Endothelial cell of umbilical vein (primary cell): ENCODE measurements around the gene FAM3A. TPM values are rescaled to one million over a fixed set of nuclear protein-coding genes. Genes with fewer than 3 reads are reported as not detected.

Experiments used
- BruUV-seq: library from RNA; stranded (reverse); fragments of 400-500 nt; replicated peaks from 2 replicates; lab custom pipeline; 2021; lab: Mats Ljungman, UMichigan
- CTCF ChIA-PET: fragments of 300-600, 350-600 bp; sonication (Branson Sonifier 250); formaldehyde crosslinking; loops from one replicate; lab custom pipeline; 2021; ENCODE audit warnings: antibody characterized with exemption, inconsistent platforms; lab: Charles Lee
- POLR2A ChIA-PET: fragments of 300-600, 350-600 bp; sonication (Branson Sonifier 250); formaldehyde crosslinking; loops from one replicate; lab custom pipeline; 2021; ENCODE audit warnings: antibody characterized with exemption, inconsistent platforms; lab: Charles Lee
- DNase-seq: peaks from one replicate; pipeline ENCODE4 v3.0.0-alpha.2; 2011; ENCODE audit warnings: low read depth, low spot score
- FAIRE-seq: peaks from 2 replicates; lab custom pipeline; 2011; peaks lifted over from hg19 to GRCh38; lab: Jason Lieb, UNC
- H2AFZ ChIP-seq: 2 replicates; pipeline ENCODE4 v1.6.0; 2012; ENCODE audit warnings: low read depth, low read length, control low read depth, inconsistent platforms
- H3K27ac ChIP-seq: 2 replicates; pipeline ENCODE4 v1.5.1; 2011; ENCODE audit warnings: low read depth, mild to moderate bottlenecking, control low read depth, low read length, moderate library complexity; ENCODE audit not compliant: insufficient read depth
- H3K27me3 ChIP-seq, 2 experiments: 2 replicates each; pipeline versions ENCODE4 v1.6.0 to v1.6.1; 2011; ENCODE audit warnings: low read length in 2 of 2, mixed read lengths in 1 of 2; ENCODE audit not compliant: control insufficient read depth in 2 of 2, insufficient read depth in 2 of 2
- H3K36me3 ChIP-seq, 2 experiments: 2 replicates in 1 of 2; 3 replicates in 1 of 2; pipeline ENCODE4 v1.5.1; 2011; ENCODE audit warnings: low read length in 2 of 2, mild to moderate bottlenecking in 1 of 2, moderate library complexity in 1 of 2; ENCODE audit not compliant: control insufficient read depth in 2 of 2, insufficient read depth in 2 of 2; ENCODE audit errors: extremely low read depth in 1 of 2
- H3K4me1 ChIP-seq: 3 replicates; pipeline ENCODE4 v1.5.1; 2011; ENCODE audit warnings: mild to moderate bottlenecking, low read length; ENCODE audit not compliant: control insufficient read depth, insufficient read depth; ENCODE audit errors: extremely low read depth
- H3K4me2 ChIP-seq: 2 replicates; pipeline ENCODE4 v1.6.1; 2011; ENCODE audit warnings: low read length, control low read depth, mixed read lengths; ENCODE audit not compliant: insufficient read depth
- H3K4me3 ChIP-seq, 3 experiments: fragments of 200-600 bp in 1 of 3; sonication (generic), shearing (Covaris generic) in 1 of 3; replicated peaks in 1 of 3; 2 replicates each; pipeline ENCODE4 v1.5.1; 2011 to 2016; ENCODE audit warnings: control low read depth in 3 of 3, low read length in 3 of 3, mild to moderate bottlenecking in 2 of 3, inconsistent platforms in 1 of 3, low read depth in 1 of 3, moderate library complexity in 1 of 3; ENCODE audit not compliant: insufficient read depth in 1 of 3
- H3K79me2 ChIP-seq: 2 replicates; pipeline ENCODE4 v1.6.0; 2012; ENCODE audit warnings: low read length, inconsistent platforms; ENCODE audit not compliant: control insufficient read depth, insufficient read depth
- H3K9ac ChIP-seq: replicated peaks from 2 replicates; pipeline ENCODE3; 2011; ENCODE audit warnings: low read length, control low read depth; ENCODE audit not compliant: insufficient read depth; ENCODE audit errors: extremely low read depth
- H3K9me1 ChIP-seq: replicated peaks from 3 replicates; pipeline ENCODE4 v1.6.0; 2011; ENCODE audit warnings: mild to moderate bottlenecking, low read length; ENCODE audit not compliant: control insufficient read depth, insufficient read depth; ENCODE audit errors: extremely low read depth
- H3K9me3 ChIP-seq: replicated peaks from 2 replicates; pipeline ENCODE4 v1.5.1; 2012; ENCODE audit warnings: low read length, inconsistent platforms; ENCODE audit not compliant: control insufficient read depth, insufficient read depth
- H4K20me1 ChIP-seq: replicated peaks from 2 replicates; pipeline ENCODE3; 2011; ENCODE audit warnings: mild to moderate bottlenecking, low read length; ENCODE audit not compliant: control insufficient read depth, insufficient read depth; ENCODE audit errors: extremely low read depth
- CTCF ChIP-seq, 2 donors: IDR thresholded peaks; 1 replicate in 1 of 2; 2 replicates in 1 of 2; pipeline ENCODE4 v1.5.1; 2011; ENCODE audit warnings: low read length in 2 of 2, mild to moderate bottlenecking in 2 of 2, moderate library complexity in 2 of 2, control low read depth in 1 of 2, inconsistent platforms in 1 of 2, low read depth in 1 of 2; ENCODE audit not compliant: insufficient read depth in 1 of 2; ENCODE audit errors: extremely low read depth in 1 of 2
- EZH2 ChIP-seq: IDR thresholded peaks from 2 replicates; pipeline ENCODE4 v1.6.1; 2012; ENCODE audit warnings: borderline replicate concordance, low read depth, mild to moderate bottlenecking, moderate library complexity, low read length, inconsistent platforms; ENCODE audit not compliant: severe bottlenecking
- FOS ChIP-seq: IDR thresholded peaks from 2 replicates; pipeline ENCODE4 v1.6.1; 2011; ENCODE audit warnings: mild to moderate bottlenecking, low read length, moderate library complexity, borderline replicate concordance; ENCODE audit not compliant: insufficient read depth
- GATA2 ChIP-seq: IDR thresholded peaks from 2 replicates; pipeline ENCODE4 v1.7.0; 2011; ENCODE audit warnings: low read depth, mild to moderate bottlenecking, moderate library complexity, mixed read lengths, low read length; ENCODE audit not compliant: insufficient read length, insufficient read depth
- JUN ChIP-seq: IDR thresholded peaks from 2 replicates; pipeline ENCODE4 v1.6.1; 2011; ENCODE audit warnings: borderline replicate concordance, low read depth; ENCODE audit not compliant: insufficient read length, insufficient read depth
- MYC ChIP-seq: IDR thresholded peaks from one replicate; pipeline ENCODE4 v1.6.1; 2011; ENCODE audit warnings: mild to moderate bottlenecking, low read depth, low read length
- POLR2A ChIP-seq: IDR thresholded peaks from 2 replicates; pipeline ENCODE4 v1.6.1; 2012; ENCODE audit warnings: low read depth, mild to moderate bottlenecking, control low read depth, low read length
- POLR2AphosphoS5 ChIP-seq: IDR thresholded peaks from 2 replicates; pipeline ENCODE4 v1.6.1; 2012; ENCODE audit warnings: low read depth, mild to moderate bottlenecking, control low read depth, low read length, moderate library complexity; ENCODE audit not compliant: insufficient read depth
- dilution Hi-C: fragments of 300-500 bp; cut with MboI; formaldehyde crosslinking; loops from one replicate; pipeline ENCODE4 v1.15.0; 2019; ENCODE audit warnings: low sequenced_read_pairs; ENCODE audit not compliant: extremely low pct_ligation_motif_present
- intact Hi-C: fragments of 100-400 bp; cut with micrococcal nuclease; formaldehyde crosslinking; loops from one replicate; pipeline ENCODE4 v1.10.0; 2022
- polyA plus RNA-seq, 4 experiments: library from polyadenylated mRNA; depleted of rRNA in 3 of 4; stranded (reverse) in 3 of 4; unstranded in 1 of 4; fragments of >200 nt; gene quantifications; 2 replicates each; pipeline versions ENCODE4 v1.2.1 to v1.2.3, GENCODE V29; 2011 to 2012; ENCODE audit warnings: missing spikeins in 1 of 4
- total RNA-seq: library from RNA; stranded (reverse); gene quantifications from 2 replicates; pipeline ENCODE4 v1.2.3, GENCODE V29; 2021

FAM3A gene
- total and polyA plus RNA-seq, 2 donors (not counting 3 experiments of a cell fraction or from before 2014, with no cell fraction given), result 32.0 to 42.9 TPM

DNA sequence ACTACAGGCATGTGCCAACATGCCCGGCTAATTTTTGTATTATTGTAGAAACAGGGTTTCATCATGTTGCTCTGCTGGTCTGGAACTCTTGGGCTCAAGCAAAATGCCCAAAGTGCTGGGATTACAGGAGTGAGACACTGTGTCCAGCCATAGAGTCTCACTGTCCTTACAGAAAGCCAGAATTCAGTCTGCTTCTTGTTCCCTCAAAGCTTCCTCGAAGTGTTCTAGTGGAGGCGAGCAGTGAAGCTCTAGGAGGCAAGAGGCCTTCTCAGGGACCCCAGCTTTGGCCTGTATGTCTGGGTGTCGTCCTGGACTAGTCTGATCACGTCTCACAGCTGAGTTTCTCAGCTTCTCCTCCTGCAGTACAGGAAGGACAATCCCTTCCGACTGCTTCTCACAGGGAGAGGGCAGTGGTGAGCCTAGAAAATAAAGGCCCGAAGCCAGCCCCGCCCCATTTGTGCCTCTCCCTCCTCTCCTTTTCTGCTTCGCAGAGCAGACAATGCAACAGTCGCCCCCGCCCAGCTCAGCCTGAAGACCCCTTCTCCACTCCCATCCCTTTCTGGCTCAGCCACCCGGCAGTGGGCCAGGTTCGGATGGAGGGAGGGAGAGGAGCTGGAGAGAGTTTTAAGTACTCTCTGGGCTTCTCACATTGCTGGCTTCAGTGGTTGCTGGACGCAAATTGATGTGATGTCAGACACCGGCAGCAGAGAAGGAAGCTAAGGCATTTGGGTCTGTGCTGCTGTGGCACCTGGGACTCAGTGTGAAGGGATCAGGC, 11.1 kb upstream of the FAM3A start:
- H3K9me1 ChIP-seq, result no peaks in the 10 kb centered on the region
- H3K4me3 ChIP-seq, result peak overlapping the region in 1 of 3 experiments; percentile 22
- peaks cover 4% of the 10 kb centered on the region for H3K4me1 ChIP-seq
- POLR2A ChIA-PET, result interaction anchor here (1.4 kb wide), 1 partner anchor 11 kb away, joined by 6 read pairs; the partner anchor contains the start of gene FAM3A
- H3K36me3 ChIP-seq, result peaks cover 0 to under 1% of the 10 kb centered on the region in 2 experiments
- TF ChIP-seq JUN (no peak), GATA2 (no peak), EZH2 (no peak), POLR2A (no peak), FOS (no peak), MYC (no peak), POLR2AphosphoS5 (no peak), CTCF (IDR thresholded peaks at IDR 0.05; ENCODE audit: extremely low read depth in 1 of 2, insufficient read depth in 1 of 2, low read depth in 1 of 2, low read length in 2 of 2) (peak; percentile 37 to 43)
- dilution Hi-C loops (no loop called here), intact Hi-C loops (loop anchor here (5.0 kb wide), 1 partner anchor 120 kb away; the partner anchor contains the start of gene DNASE1L1)
- no peaks in the 10 kb centered on the region for H3K27me3 ChIP-seq
- peak overlapping the region; percentile 32 for H3K4me2 ChIP-seq
- H3K79me2 ChIP-seq, result no peaks in the 10 kb centered on the region
- peak overlapping the region; percentile 29 for H3K9ac ChIP-seq
- H2AFZ ChIP-seq, result no peak overlapping the region
- no peaks in the 10 kb centered on the region for H3K9me3 ChIP-seq
- CTCF ChIA-PET, result interaction anchor here (0.6 to 1.8 kb wide), 16 partner anchors 10 to 514 kb away, joined by 3 to 21 read pairs (median 4); partner anchors contain the start of genes DNASE1L1, FAM3A, FAM50A and G6PD
- DNase-seq (peak; percentile 71), FAIRE-seq (peak; percentile 98)
- H4K20me1 ChIP-seq, result no peaks in the 10 kb centered on the region
- BruUV-seq, result TSS peak; percentile 25
- peak overlapping the region; percentile 22 for H3K27ac ChIP-seq
